ENCODE data around the gene IGFBP7.

The IGFBP7 gene

GRCh38 chr4:57136281-57136680 is 26.1 kb upstream of the IGFBP7 start:
- no peak overlapping the region for H3K27ac ChIP-seq
- DNase-seq (ENCODE audit: low spot score), result no peak
- POLR2A ChIA-PET (ENCODE audit: low non-redundant PET), result no interaction called here
- CTCF ChIA-PET, result interaction anchor here (0.6 kb wide), 2 partner anchors 290 to 1982 kb away, joined by 3 to 4 read pairs; no protein-coding TSS in a partner anchor
- no peak for TF ChIP-seq CTCF (conservative IDR thresholded peaks at IDR 0.05; ENCODE audit: low read depth)

DNA sequence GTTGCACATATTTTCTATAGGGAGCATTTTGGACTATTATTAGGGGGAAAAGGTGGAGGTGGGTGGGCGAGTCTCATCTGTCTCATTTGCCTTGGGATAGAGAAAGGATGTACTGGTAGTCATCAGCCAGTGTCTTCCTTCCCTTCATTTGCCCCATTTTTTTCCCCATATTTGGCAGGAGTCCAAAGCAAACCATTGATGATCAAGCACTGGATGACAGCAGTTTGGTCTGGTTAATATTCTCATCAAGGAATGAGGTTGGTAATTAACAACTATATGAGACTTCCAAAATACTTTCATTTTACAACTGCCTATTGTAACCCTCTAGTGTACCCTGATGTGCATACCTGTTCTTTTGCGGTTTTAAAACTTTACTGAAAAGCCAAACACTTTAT is 22.6 kb upstream of the IGFBP7 start:
- no peak for TF ChIP-seq CTCF (conservative IDR thresholded peaks at IDR 0.05; ENCODE audit: low read depth)
- ChIA-PET CTCF (no interaction called here), POLR2A (ENCODE audit: low non-redundant PET) (no interaction called here)
- H3K27ac ChIP-seq, result no peak overlapping the region
- no peak for DNase-seq (ENCODE audit: low spot score)

- TF ChIP-seq CTCF (conservative IDR thresholded peaks at IDR 0.05; ENCODE audit: low read depth), result no peak
- no peak overlapping the region for H3K27ac ChIP-seq
- CTCF ChIA-PET, result interaction anchor here (0.6 to 0.7 kb wide), 2 partner anchors 31 to 64 kb away, joined by 3 read pairs; no protein-coding TSS in a partner anchor
- POLR2A ChIA-PET (ENCODE audit: low non-redundant PET), result no interaction called here
- DNase-seq (ENCODE audit: low spot score), result no peak
These were observed 21.9 kb upstream of the IGFBP7 start for GRCh38 chr4:57131849-57132742.

- ChIA-PET POLR2A (ENCODE audit: low non-redundant PET) (no interaction called here), CTCF (interaction anchor here (0.6 to 1.5 kb wide), 2 partner anchors 16 to 91 kb away, joined by 3 read pairs; no protein-coding TSS in a partner anchor)
- no peak for TF ChIP-seq CTCF (conservative IDR thresholded peaks at IDR 0.05; ENCODE audit: low read depth)
- no peak overlapping the region for H3K27ac ChIP-seq
- DNase-seq (ENCODE audit: low spot score), result no peak
These were observed 19.3 kb upstream of the IGFBP7 start for GRCh38 chr4:57129477-57129876.

- DNase-seq (ENCODE audit: low spot score), result no peak
- H3K27ac ChIP-seq, result no peak overlapping the region
- TF ChIP-seq CTCF (conservative IDR thresholded peaks at IDR 0.05; ENCODE audit: low read depth), result no peak
- ChIA-PET POLR2A (ENCODE audit: low non-redundant PET) (no interaction called here), CTCF (no interaction called here)
These were observed 17.2 kb upstream of the IGFBP7 start for GRCh38 chr4:57127361-57127760.

GRCh38 chr4:57125996-57126395 is 15.8 kb upstream of the IGFBP7 start:
- H3K27ac ChIP-seq, result no peak overlapping the region
- no peak for DNase-seq (ENCODE audit: low spot score)
- TF ChIP-seq CTCF (conservative IDR thresholded peaks at IDR 0.05; ENCODE audit: low read depth), result no peak
- CTCF ChIA-PET, result no interaction called here
- POLR2A ChIA-PET (ENCODE audit: low non-redundant PET), result no interaction called here
